ENCODE data around the gene FHIP1A.

FHIP1A gene

DNA sequence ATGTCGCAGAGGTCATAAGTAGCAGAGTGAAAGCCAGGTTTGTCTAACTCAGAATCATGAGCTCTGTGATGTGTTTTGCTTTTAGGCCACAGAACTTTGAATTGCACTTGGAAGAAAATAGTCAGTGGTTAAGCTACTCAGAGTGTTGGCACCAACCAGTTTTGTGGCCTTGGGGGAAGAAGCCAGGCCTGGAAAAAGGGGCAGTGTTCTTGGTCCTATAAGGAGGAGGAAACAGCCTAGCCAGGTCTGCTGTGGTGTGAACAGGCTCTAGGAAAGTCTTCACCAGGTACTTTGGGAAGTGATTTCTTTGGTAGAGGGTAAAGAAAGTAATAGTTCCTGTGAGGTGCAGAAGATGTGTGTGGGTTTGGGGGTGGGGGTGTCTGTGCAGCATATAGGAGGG lies 49.2 kb downstream of the FHIP1A start:
- no peak for DNase-seq (ENCODE audit: low read depth in 2 of 2)
